Activated gamma-delta T cell (primary cell): ENCODE data around the gene DELE1.
"Not testable (repeated sequence)": the region's sequence is repeated elsewhere in the genome, so short reads cannot be mapped to it uniquely, and the experiment has no call there.

Experiments used
- DNase-seq: peaks from one replicate; lab custom pipeline; 2025; lab: John Stamatoyannopoulos, UW

Gene DELE1

GRCh38 chr5:141883892-141884318 is 39.8 kb upstream of the DELE1 start:
- DNase-seq = no peak

GRCh38 chr5:141889282-141889871 is 34.3 kb upstream of the DELE1 start:
- no peak for DNase-seq

- DNase-seq = not testable (repeated sequence)
Measured at GRCh38 chr5:141890429-141890828, 33.2 kb upstream of the DELE1 start.

GRCh38 chr5:141897425-141897824 is 26.2 kb upstream of the DELE1 start:
- no peak for DNase-seq

DNA sequence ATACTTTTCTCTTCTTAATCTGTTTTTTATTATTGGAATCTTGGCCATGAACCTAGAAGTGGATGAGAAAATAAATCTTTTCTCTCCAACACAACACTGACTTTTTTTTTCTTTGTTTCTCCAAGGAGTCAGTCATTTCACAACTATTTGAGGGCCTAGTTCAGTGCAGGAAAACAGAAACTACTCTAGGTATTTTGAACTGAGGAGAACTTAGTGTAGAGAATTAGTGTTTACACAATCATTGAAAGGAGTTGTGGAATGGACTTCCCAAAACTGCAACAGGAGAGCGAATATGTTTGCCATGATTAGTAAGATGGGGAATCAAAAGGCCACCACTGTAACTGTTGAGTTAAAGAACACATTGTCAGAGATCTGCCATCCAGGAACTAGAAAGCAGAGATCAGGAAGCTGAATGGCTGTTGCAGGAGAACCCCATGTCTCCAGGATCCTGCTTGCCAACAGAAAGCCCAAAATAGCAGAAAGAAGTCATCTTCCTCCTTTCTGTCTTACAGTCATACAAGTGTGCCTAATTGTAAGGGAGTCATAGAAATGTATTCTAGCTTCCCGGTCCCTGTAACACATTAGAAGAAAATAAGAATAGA is 25.1 kb upstream of the DELE1 start:
- DNase-seq = no peak

DNA sequence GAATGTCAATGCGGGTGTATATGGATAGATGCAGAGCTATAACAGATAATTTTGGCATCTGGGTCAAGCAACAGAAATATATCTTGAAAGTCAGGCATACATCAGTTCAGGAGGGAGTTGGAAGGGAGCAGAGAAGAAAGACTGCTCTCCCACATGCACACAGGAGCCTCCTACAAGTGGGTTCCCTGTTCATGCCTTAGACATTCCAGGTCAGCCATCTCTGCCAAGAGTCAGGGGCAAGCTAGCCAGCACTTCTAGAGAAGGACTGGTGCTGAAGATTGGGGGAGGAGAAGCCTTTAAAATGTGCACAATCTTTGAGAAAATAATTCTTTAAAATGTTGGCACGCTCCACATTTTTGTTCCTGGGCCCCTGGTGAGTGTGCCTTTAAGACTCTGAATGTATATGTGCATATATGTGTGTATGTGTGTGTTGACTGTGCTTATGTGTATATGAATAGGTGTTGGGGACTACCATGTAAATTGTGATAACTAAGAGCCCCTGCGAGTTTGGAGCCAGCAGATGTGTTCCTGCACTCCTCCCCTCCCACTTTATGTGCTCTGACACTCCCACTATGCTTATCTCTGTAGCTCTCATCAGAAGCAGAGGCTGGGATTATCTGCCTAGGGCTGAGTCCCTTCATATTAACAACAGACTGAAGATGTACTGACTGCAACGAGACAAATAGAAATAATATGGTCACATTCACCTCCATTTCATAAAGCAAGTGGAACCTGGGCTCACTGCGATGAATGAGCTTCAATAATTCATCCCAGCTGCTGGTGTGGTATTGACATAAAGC is 21.5 kb upstream of the DELE1 start:
- no peak for DNase-seq

GRCh38 chr5:141903261-141903660 is 20.4 kb upstream of the DELE1 start:
- no peak for DNase-seq

DNA sequence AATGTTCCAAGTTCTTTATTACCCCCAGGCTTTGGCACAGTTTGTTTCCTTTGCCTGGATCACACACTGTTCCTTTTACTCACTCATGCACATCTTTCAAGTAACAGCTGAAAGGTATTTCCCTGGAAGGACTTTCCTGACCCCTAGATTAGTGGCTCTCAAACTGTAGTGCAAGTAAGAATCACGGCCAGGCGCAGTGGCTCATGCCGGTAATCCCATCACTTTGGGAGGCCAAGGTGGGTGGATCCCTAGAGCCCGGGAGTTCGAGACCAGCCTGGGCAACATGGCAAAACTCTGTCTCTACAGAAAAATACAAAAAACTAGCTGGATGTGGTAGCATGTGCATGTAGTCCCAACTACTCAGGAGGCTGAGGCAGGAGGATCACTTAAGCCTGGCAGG is 19.1 kb upstream of the DELE1 start:
- no peak for DNase-seq

- DNase-seq = no peak
Measured at GRCh38 chr5:141906517-141906916, 17.2 kb upstream of the DELE1 start.

DNA sequence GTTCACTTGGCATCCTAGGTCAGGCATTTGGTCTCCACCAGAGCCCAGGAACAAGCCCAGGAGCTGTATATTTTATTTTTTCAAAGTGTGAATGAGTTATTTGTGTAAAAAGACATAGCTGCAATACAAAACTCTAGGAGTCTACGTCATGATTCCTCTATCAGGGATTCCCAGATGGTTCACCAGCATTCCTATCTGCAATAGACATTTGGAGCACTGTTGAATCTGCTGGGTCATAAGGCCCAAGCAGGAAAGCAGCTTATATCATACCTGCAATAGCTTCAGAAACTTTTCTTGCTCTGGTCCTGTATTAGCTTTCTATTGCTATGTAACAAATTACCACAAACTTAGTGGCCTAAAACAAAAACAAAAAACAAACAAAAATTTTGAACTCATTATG is 16.7 kb upstream of the DELE1 start:
- DNase-seq = no peak

- DNase-seq = no peak
Measured at GRCh38 chr5:141908796-141909195, 14.9 kb upstream of the DELE1 start.

DNA sequence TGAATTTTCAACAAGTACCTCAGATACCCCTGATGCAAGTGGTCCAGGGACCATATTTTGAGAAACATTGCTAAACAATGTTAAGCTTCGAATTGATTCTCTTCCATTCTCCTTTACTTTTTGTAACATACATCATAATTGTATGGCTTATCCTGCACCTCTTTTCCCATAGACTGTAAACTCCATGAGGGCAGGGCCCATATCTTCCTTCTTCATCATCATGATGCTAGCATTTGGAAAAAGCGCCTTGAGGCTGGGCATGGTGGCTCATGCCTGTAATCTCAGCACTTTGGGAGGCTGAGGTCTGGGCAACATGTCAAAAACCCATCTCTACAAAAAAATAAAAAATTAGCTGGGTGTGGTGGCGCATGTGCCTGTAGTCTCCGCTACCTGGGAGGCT is 14.5 kb upstream of the DELE1 start:
- no peak for DNase-seq

- no peak for DNase-seq
Measured at GRCh38 chr5:141910271-141910673, 13.4 kb upstream of the DELE1 start.

- no peak for DNase-seq
Measured at GRCh38 chr5:141913560-141914198, 10.0 kb upstream of the DELE1 start.

DNA sequence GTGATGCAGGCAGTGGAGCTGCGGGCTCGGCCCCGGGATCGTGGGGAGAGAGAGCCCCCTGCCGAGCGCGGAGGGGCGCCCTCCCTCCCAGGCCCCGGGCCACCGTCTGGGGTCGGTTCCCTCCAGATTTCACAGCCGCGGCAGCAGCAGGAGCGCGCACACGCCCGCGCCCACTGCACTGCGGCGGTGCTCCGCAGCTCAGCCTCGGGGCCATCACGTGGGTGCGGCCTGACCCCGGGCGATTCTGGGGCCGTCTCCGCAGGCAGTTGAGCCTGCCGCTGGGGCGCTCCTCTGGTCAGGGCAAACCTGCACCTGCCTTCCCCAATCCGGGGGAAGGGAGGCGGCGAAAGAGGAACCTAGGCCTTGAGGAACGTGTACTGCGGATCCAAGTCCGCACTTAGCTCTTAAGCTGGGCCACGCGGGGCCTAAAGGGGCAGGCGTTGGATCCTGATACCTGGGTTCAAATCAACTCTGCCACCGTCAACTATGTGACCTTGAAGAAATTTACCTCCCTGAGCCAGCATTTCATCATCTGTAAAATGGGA is 9.4 kb upstream of the DELE1 start:
- DNase-seq = no peak

- DNase-seq = no peak
Measured at GRCh38 chr5:141914797-141915196, 8.9 kb upstream of the DELE1 start.

GRCh38 chr5:141915881-141916336 is 7.8 kb upstream of the DELE1 start:
- no peak for DNase-seq

GRCh38 chr5:141916522-141916921 is 7.1 kb upstream of the DELE1 start:
- DNase-seq = no peak

DNA sequence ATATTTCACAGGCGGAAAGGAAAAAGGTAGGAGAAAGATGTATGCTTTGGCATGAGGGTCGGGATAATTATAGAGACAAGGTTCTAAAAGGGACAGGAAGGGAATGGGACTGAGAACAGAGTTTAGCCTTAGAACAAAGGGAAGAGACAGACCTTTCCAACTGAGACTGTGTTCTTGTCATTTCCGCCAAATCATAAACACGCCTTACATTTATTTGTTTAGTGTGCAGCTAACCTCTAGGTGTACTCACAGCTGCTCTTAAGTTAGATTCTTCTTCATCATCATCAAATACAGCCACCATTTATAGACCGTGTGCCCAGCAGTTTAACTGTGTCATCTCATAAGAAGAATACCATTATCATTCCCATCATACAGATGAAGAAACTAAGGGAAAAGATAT is 5.9 kb upstream of the DELE1 start:
- DNase-seq = no peak

GRCh38 chr5:141919218-141920119 is 4.2 kb upstream of the DELE1 start:
- no peak for DNase-seq

GRCh38 chr5:141920771-141921170 is 2.9 kb upstream of the DELE1 start:
- DNase-seq = no peak
